IMR-90 (cell line): Measurements from ENCODE around the gene PLA2G4B. TPM values are rescaled to one million over a fixed set of nuclear protein-coding genes. Genes with fewer than 3 reads are reported as not detected.

Experiments
- ATAC-seq: fragments of 200-7000 bp; cut with Tn5 transposase; 2 replicates; pipeline ENCODE4 v1.9.1; 2020; ENCODE audit warnings: low read depth, mild to moderate bottlenecking, moderate library complexity
- BruUV-seq: library from RNA; stranded (reverse); fragments of 400-500 nt; replicated peaks from 2 replicates; lab custom pipeline; 2021; lab: Mats Ljungman, UMichigan
- CTCF ChIA-PET: fragments of 300-600 bp; formaldehyde crosslinking; extraction: SDS; loops from one replicate; lab custom pipeline; 2021; ENCODE audit warnings: antibody characterized with exemption; lab: Yijun Ruan, JAX
- POLR2A ChIA-PET: fragments of 300-600 bp; sonication (Branson Sonifier 250); formaldehyde crosslinking; loops from one replicate; lab custom pipeline; 2022; ENCODE audit warnings: antibody characterized with exemption; ENCODE audit not compliant: unreplicated experiment; lab: Charles Lee
- DNase-seq: peaks from one replicate; pipeline ENCODE4 v3.0.0; 2013
- H2AFZ ChIP-seq: replicated peaks from 2 replicates; pipeline ENCODE3; 2013; ENCODE audit warnings: low read length, mild to moderate bottlenecking; ENCODE audit not compliant: poor library complexity
- H2AK5ac ChIP-seq: 2 replicates; pipeline ENCODE4 v1.6.1; 2013; ENCODE audit warnings: low read depth, low read length, inconsistent platforms
- H2AK9ac ChIP-seq: replicated peaks from 2 replicates; pipeline ENCODE3; 2013; ENCODE audit warnings: mild to moderate bottlenecking, low read depth, low read length, moderate library complexity; ENCODE audit not compliant: poor library complexity
- H2BK120ac ChIP-seq: 2 replicates; pipeline ENCODE4 v1.6.1; 2013; ENCODE audit warnings: low read depth, low read length, inconsistent platforms
- H2BK15ac ChIP-seq: 3 replicates; pipeline ENCODE4 v1.6.1; 2013; ENCODE audit warnings: low read depth, low read length, inconsistent platforms
- H2BK20ac ChIP-seq: 2 replicates; pipeline ENCODE4 v1.6.1; 2013; ENCODE audit warnings: low read depth, mild to moderate bottlenecking, inconsistent platforms, low read length, moderate library complexity
- H2BK5ac ChIP-seq: 2 replicates; pipeline ENCODE4 v1.6.1; 2013; ENCODE audit warnings: mild to moderate bottlenecking, low read depth, low read length, inconsistent platforms; ENCODE audit not compliant: poor library complexity, severe bottlenecking
- H3K14ac ChIP-seq: replicated peaks from 2 replicates; pipeline ENCODE4 v1.6.1; 2013; ENCODE audit warnings: low read depth, low read length, inconsistent platforms
- H3K18ac ChIP-seq: 2 replicates; pipeline ENCODE4 v1.6.1; 2013; ENCODE audit warnings: low read depth, low read length, control low read depth
- H3K23ac ChIP-seq: 2 replicates; pipeline ENCODE4 v1.6.1; 2013; ENCODE audit warnings: low read depth, low read length, inconsistent platforms
- H3K27ac ChIP-seq: 2 replicates; pipeline ENCODE4 v1.5.1; 2013; ENCODE audit warnings: mild to moderate bottlenecking, control low read depth, low read length; ENCODE audit not compliant: insufficient read depth
- H3K27me3 ChIP-seq: 2 replicates; pipeline ENCODE4 v1.6.1; 2013; ENCODE audit warnings: low read length; ENCODE audit not compliant: control insufficient read depth, insufficient read depth
- H3K36me3 ChIP-seq: 2 replicates; pipeline ENCODE4 v1.6.1; 2013; ENCODE audit warnings: low read length, mixed read lengths; ENCODE audit not compliant: control insufficient read depth, insufficient read depth
- H3K4ac ChIP-seq: 2 replicates; pipeline ENCODE4 v1.6.1; 2013; ENCODE audit warnings: low read depth, low read length, inconsistent platforms
- H3K4me1 ChIP-seq: 2 replicates; pipeline ENCODE4 v1.6.1; 2013; ENCODE audit warnings: low read length, mixed read lengths; ENCODE audit not compliant: control insufficient read depth, insufficient read depth
- H3K4me2 ChIP-seq: 2 replicates; pipeline ENCODE4 v1.6.1; 2013; ENCODE audit warnings: low read depth, mild to moderate bottlenecking, control low read depth, low read length, moderate library complexity
- H3K4me3 ChIP-seq: 2 replicates; pipeline ENCODE4 v1.5.1; 2013; ENCODE audit warnings: low read depth, mild to moderate bottlenecking, control low read depth, low read length, moderate library complexity; ENCODE audit not compliant: insufficient read depth
- H3K56ac ChIP-seq: 2 replicates; pipeline ENCODE4 v1.6.1; 2013; ENCODE audit warnings: low read length, inconsistent platforms; ENCODE audit not compliant: insufficient read depth; ENCODE audit errors: extremely low read depth
- H3K79me1 ChIP-seq, 2 experiments: 2 replicates each; pipeline ENCODE4 v1.6.1; 2013; ENCODE audit warnings: low read length in 2 of 2, inconsistent platforms in 1 of 2, low read depth in 1 of 2
- H3K9ac ChIP-seq: 2 replicates; pipeline ENCODE4 v1.6.1; 2013; ENCODE audit warnings: low read depth, low read length, control low read depth
- H3K9me1 ChIP-seq: 2 replicates; pipeline ENCODE4 v1.6.1; 2013; ENCODE audit warnings: low read length, inconsistent platforms; ENCODE audit not compliant: insufficient read depth
- H3K9me3 ChIP-seq: 2 replicates; pipeline ENCODE4 v1.6.1; 2013; ENCODE audit warnings: low read length; ENCODE audit not compliant: control insufficient read depth, insufficient read depth
- H4K20me1 ChIP-seq: 2 replicates; pipeline ENCODE4 v1.6.1; 2013; ENCODE audit warnings: low read length, inconsistent platforms; ENCODE audit not compliant: insufficient read depth
- H4K5ac ChIP-seq: 2 replicates; pipeline ENCODE4 v1.6.1; 2013; ENCODE audit warnings: mild to moderate bottlenecking, low read depth, low read length, control low read depth
- H4K8ac ChIP-seq, 2 experiments: 2 replicates each; pipeline ENCODE4 v1.6.1; 2013; ENCODE audit warnings: low read depth in 2 of 2, low read length in 2 of 2, control low read depth in 1 of 2, inconsistent platforms in 1 of 2
- H4K91ac ChIP-seq: 2 replicates; pipeline ENCODE4 v1.6.1; 2013; ENCODE audit warnings: low read depth, low read length, inconsistent platforms; ENCODE audit not compliant: insufficient read depth
- FOS ChIP-seq: fragments of 150-350 bp; IDR thresholded peaks from 2 replicates; pipeline ENCODE4 v1.6.1; 2016; ENCODE audit warnings: low read depth, low read length
- MAFK ChIP-seq: IDR thresholded peaks from 2 replicates; pipeline ENCODE4 v1.6.1; 2012; ENCODE audit warnings: low read depth, low read length, improper control_type of control experiment
- MAZ ChIP-seq: IDR thresholded peaks from 2 replicates; pipeline ENCODE4 v1.6.1; 2012; ENCODE audit warnings: low read depth, mild to moderate bottlenecking, low read length, improper control_type of control experiment, moderate library complexity, borderline replicate concordance
- MXI1 ChIP-seq: IDR thresholded peaks from 2 replicates; pipeline ENCODE4 v1.6.1; 2012; ENCODE audit warnings: low read depth, mild to moderate bottlenecking, low read length, moderate library complexity, borderline replicate concordance
- SMC3 ChIP-seq: fragments of 150-350 bp; IDR thresholded peaks from 2 replicates; pipeline ENCODE4 v1.6.1; 2016; ENCODE audit warnings: low read depth, mild to moderate bottlenecking, antibody characterized with exemption, low read length, moderate library complexity
- USF2 ChIP-seq: fragments of 150-350 bp; IDR thresholded peaks from 2 replicates; pipeline ENCODE4 v1.6.1; 2017; ENCODE audit warnings: mild to moderate bottlenecking, antibody characterized with exemption, low read length, low read depth
- WGBS, 2 experiments: methylation state at CpG; one replicate each; pipeline versions ENCODE4 v1.1.5 to v1.1.7; 2013; ENCODE audit warnings: missing lambda C conversion rate in 2 of 2; ENCODE audit not compliant: insufficient read length in 1 of 2; ENCODE audit errors: extremely low coverage in 2 of 2; 5-methylcytosine and 5-hydroxymethylcytosine counted together
- dilution Hi-C: fragments of 300-500 bp; cut with HindIII; formaldehyde crosslinking; loops from one replicate; pipeline ENCODE4 v1.14.3; 2018; ENCODE audit warnings: low sequenced_read_pairs; ENCODE audit not compliant: unreplicated experiment
- in situ Hi-C: fragments of 300-500 bp; cut with MboI; formaldehyde crosslinking; loops from 3 replicates; pipeline ENCODE4 v1.14.3; 2019; ENCODE audit warnings: low sequenced_read_pairs, inconsistent platforms, mixed read lengths
- intact Hi-C: fragments of 100-400 bp; cut with micrococcal nuclease; formaldehyde crosslinking; loops from 2 replicates; pipeline ENCODE4 v1.10.0; 2022
- polyA plus RNA-seq, 3 experiments: library from polyadenylated mRNA; depleted of rRNA; stranded (reverse); fragments of >200 nt; gene quantifications; 2 replicates each; pipeline ENCODE4 v1.2.3, GENCODE V29; 2012; ENCODE audit warnings: low replicate concordance in 1 of 3
- total RNA-seq: library from RNA; depleted of rRNA; stranded (reverse); fragments of >200 nt; gene quantifications from 2 replicates; pipeline ENCODE4 v1.2.3, GENCODE V29; 2012

Gene PLA2G4B
- total and polyA plus RNA-seq, 2 of the 4 experiments (the other 2 are of a cell fraction): 0.18 to 3.1 TPM

GRCh38 chr15:41884458-41884857 lies 45.8 kb downstream of the PLA2G4B start:
- H3K18ac ChIP-seq: no peak overlapping the region
- H3K4ac ChIP-seq: no peak overlapping the region
- H3K56ac ChIP-seq: no peak overlapping the region
- peaks cover 9% of the 10 kb centered on the region; the same call in 1 of the 2 replicates for H4K20me1 ChIP-seq
- H3K9me1 ChIP-seq: peaks cover 2% of the 10 kb centered on the region; the same call in 1 of the 2 replicates
- ATAC-seq (no peak), DNase-seq (no peak)
- H3K14ac ChIP-seq: no peak overlapping the region
- no peak overlapping the region for H4K91ac ChIP-seq
- no peak overlapping the region for H3K4me2 ChIP-seq
- H2AFZ ChIP-seq: no peak overlapping the region
- no peak overlapping the region for H2AK5ac ChIP-seq
- no peak overlapping the region for H2BK15ac ChIP-seq
- intact Hi-C loops (no loop called here), in situ Hi-C loops (no loop called here), dilution Hi-C loops (no loop called here)
- BruUV-seq: no TSS peak
- ChIA-PET CTCF (no interaction called here), POLR2A (no interaction called here)
- H3K23ac ChIP-seq: no peak overlapping the region
- H2BK20ac ChIP-seq: no peak overlapping the region
- H3K27ac ChIP-seq: no peak overlapping the region
- H4K5ac ChIP-seq: no peak overlapping the region
- peaks cover 25% of the 10 kb centered on the region for H3K27me3 ChIP-seq
- H3K9ac ChIP-seq: no peak overlapping the region
- TF ChIP-seq MXI1: no peak
- no peak for TF ChIP-seq USF2
- TF ChIP-seq FOS: no peak
- TF ChIP-seq MAZ: no peak
- TF ChIP-seq SMC3: no peak
- TF ChIP-seq MAFK: no peak
- no peak overlapping the region for H3K4me3 ChIP-seq
- no peaks in the 10 kb centered on the region for H3K9me3 ChIP-seq
- no peak overlapping the region for H2BK120ac ChIP-seq
- no peak overlapping the region for H2AK9ac ChIP-seq
- WGBS, 2 experiments: 70% methylated on average over 6 of the region's 7 CpGs; no CpG with 5 or more reads in 1 of the 2 experiments
- H3K4me1 ChIP-seq: 0 out of 2 replicates have a peak, but pooled peaks cover 2% of the 10 kb centered on the region
- H2BK5ac ChIP-seq: no peak overlapping the region
- H3K79me1 ChIP-seq: no peaks in the 10 kb centered on the region
- H3K36me3 ChIP-seq: no peaks in the 10 kb centered on the region
- no peak overlapping the region for H4K8ac ChIP-seq
